OCI-LY7 (cell line): ENCODE measurements around the gene ZRSR2.

Experiments used
- CTCF ChIP-seq: fragments of 200-600 bp; sonication (generic); conservative IDR thresholded peaks from 2 replicates; pipeline ENCODE4 v1.5.1; 2014; ENCODE audit warnings: mild to moderate bottlenecking, antibody characterized with exemption, low read length, moderate library complexity, mixed read lengths
- EZH2phosphoT487 ChIP-seq: fragments of 200-600 bp; sonication (generic); IDR thresholded peaks from 2 replicates; pipeline ENCODE4 v1.6.1; 2018; ENCODE audit warnings: low read depth, borderline replicate concordance, mild to moderate bottlenecking, mixed run types, antibody characterized with exemption, low read length, moderate library complexity, mixed read lengths

GRCh38 chrX:15761564-15762191 lies 28.6 kb upstream of the ZRSR2 start:
- peak; percentile 80 for TF ChIP-seq CTCF
- no peak for TF ChIP-seq EZH2phosphoT487
